ENCODE data around the gene SMC1B. TPM values are rescaled to one million over a fixed set of nuclear protein-coding genes. Genes with fewer than 3 reads are reported as not detected.

SMC1B gene
- polyA plus RNA-seq, 2 of the 4 experiments (the other 2 are of a cell fraction) = 0.03 TPM; not detected in 1

- TF ChIP-seq KDM5A (IDR thresholded peaks at IDR 0.05) (no peak), ZNF302 (CRISPR knock-in tag; IDR thresholded peaks at IDR 0.05) (no peak), CBX2 (IDR thresholded peaks at IDR 0.05; ENCODE audit: borderline replicate concordance, low read depth) (no peak), EHF (CRISPR knock-in tag; IDR thresholded peaks at IDR 0.05) (no peak), SREBF2 (IDR thresholded peaks at IDR 0.05) (no peak)
- ChIA-PET POLR2A (no interaction called here), CTCF (interaction anchor here (0.9 kb wide), 1 partner anchor 9 kb away, joined by 3 read pairs; no protein-coding TSS in a partner anchor)
- H3K4me3 ChIP-seq = no peak overlapping the region
- H3K4me2 ChIP-seq = no peak overlapping the region
- no peak overlapping the region for H3K27ac ChIP-seq
- no peaks in the 10 kb centered on the region; the same call in 2 of the 3 replicates for H3K4me1 ChIP-seq
- WGBS (ENCODE audit: missing lambda C conversion rate) = 94% methylated on average over 6 of the region's 6 CpGs
- no peak for DNase-seq (ENCODE audit: low read depth in 1 of 2, low spot score in 1 of 2)
- ATAC-seq = no peak
- H3K9me3 ChIP-seq = no peaks in the 10 kb centered on the region
- FAIRE-seq = no peak
Observed at GRCh38 chr22:45314786-45315185, 98.6 kb downstream of the SMC1B start.

- H3K4me1 ChIP-seq = no peaks in the 10 kb centered on the region; the same call in 2 of the 3 replicates
- H3K27ac ChIP-seq = no peak overlapping the region
- no peak for FAIRE-seq
- CTCF ChIA-PET = interaction anchor here (0.9 kb wide), 1 partner anchor 9 kb away, joined by 3 read pairs; no protein-coding TSS in a partner anchor
- no peak for TF ChIP-seq TP53 (CRISPR knock-in tag; IDR thresholded peaks at IDR 0.05)
- no peak for TF ChIP-seq FOXS1 (CRISPR knock-in tag; IDR thresholded peaks at IDR 0.05)
- no peak for TF ChIP-seq ZNF302 (CRISPR knock-in tag; IDR thresholded peaks at IDR 0.05)
- TF ChIP-seq REST (IDR thresholded peaks at IDR 0.05) = no peak
- TF ChIP-seq CBX2 (IDR thresholded peaks at IDR 0.05; ENCODE audit: borderline replicate concordance, low read depth) = no peak
- no peak for TF ChIP-seq NR3C1 (IDR thresholded peaks at IDR 0.05)
- TF ChIP-seq KDM1A (IDR thresholded peaks at IDR 0.05; ENCODE audit: low read depth) = no peak
- no peak for TF ChIP-seq BCL3 (IDR thresholded peaks at IDR 0.05)
- TF ChIP-seq KDM5A (IDR thresholded peaks at IDR 0.05) = no peak
- TF ChIP-seq E2F6 (IDR thresholded peaks at IDR 0.05; ENCODE audit: borderline replicate concordance, low read depth) = no peak
- TF ChIP-seq HMGXB4 (CRISPR knock-in tag; IDR thresholded peaks at IDR 0.05; ENCODE audit: borderline replicate concordance) = no peak
- TF ChIP-seq NPAS2 (CRISPR knock-in tag; IDR thresholded peaks at IDR 0.05; ENCODE audit: borderline replicate concordance) = no peak
- TF ChIP-seq ZFP36 (IDR thresholded peaks at IDR 0.05; ENCODE audit: borderline replicate concordance, partially characterized antibody) = no peak
- no peak for TF ChIP-seq MYC (IDR thresholded peaks at IDR 0.05; ENCODE audit: borderline replicate concordance, low read length)
- no peak for TF ChIP-seq HOXB5 (CRISPR knock-in tag; IDR thresholded peaks at IDR 0.05)
- no peak for TF ChIP-seq POLR2A (IDR thresholded peaks at IDR 0.05; ENCODE audit: low read length)
- TF ChIP-seq SREBF2 (IDR thresholded peaks at IDR 0.05) = no peak
- no peak for TF ChIP-seq USF2 (IDR thresholded peaks at IDR 0.05)
- no peak for ATAC-seq
- H3K9me3 ChIP-seq = no peaks in the 10 kb centered on the region
- 88% methylated on average over 8 of the region's 8 CpGs for WGBS (ENCODE audit: missing lambda C conversion rate)
- no peak overlapping the region for H3K4me2 ChIP-seq
- POLR2A ChIA-PET = no interaction called here
- H3K4me3 ChIP-seq = no peak overlapping the region
- no peak for DNase-seq (ENCODE audit: low read depth in 1 of 2, low spot score in 1 of 2)
Observed at GRCh38 chr22:45314054-45314721, 99.2 kb downstream of the SMC1B start.

Data from A549 (cell line).